Muscle layer of duodenum (tissue), 2 donors: ENCODE data around the gene FGFR2.

Experiments
- H3K27ac ChIP-seq: one replicate; pipeline ENCODE4 v1.7.0; 2013; ENCODE audit warnings: mild to moderate bottlenecking, low read length
- H3K27me3 ChIP-seq: one replicate; pipeline ENCODE4 v1.7.0; 2013; ENCODE audit warnings: low read depth, mild to moderate bottlenecking, control low read depth, low read length
- H3K36me3 ChIP-seq, 2 donors: one replicate each; pipeline ENCODE4 v1.7.0; 2013; ENCODE audit warnings: low read length in 2 of 2, control low read depth in 1 of 2, mild to moderate bottlenecking in 1 of 2; ENCODE audit not compliant: insufficient read depth in 2 of 2, control insufficient read depth in 1 of 2
- H3K4me1 ChIP-seq, 2 donors: one replicate each; pipeline ENCODE4 v1.7.0; 2013; ENCODE audit warnings: low read length in 2 of 2, mild to moderate bottlenecking in 2 of 2, control low read depth in 1 of 2, moderate library complexity in 1 of 2; ENCODE audit not compliant: insufficient read depth in 2 of 2, control insufficient read depth in 1 of 2
- H3K4me3 ChIP-seq, 2 donors: one replicate each; pipeline ENCODE4 v1.7.0; 2013; ENCODE audit warnings: low read length in 2 of 2, low read depth in 1 of 2, mild to moderate bottlenecking in 1 of 2
- H3K9me3 ChIP-seq, 2 donors: one replicate each; pipeline ENCODE4 v1.7.0; 2013; ENCODE audit warnings: low read length in 2 of 2, control low read depth in 1 of 2, mild to moderate bottlenecking in 1 of 2; ENCODE audit not compliant: control insufficient read depth in 1 of 2
- donor health status: healthy.

The FGFR2 gene

DNA sequence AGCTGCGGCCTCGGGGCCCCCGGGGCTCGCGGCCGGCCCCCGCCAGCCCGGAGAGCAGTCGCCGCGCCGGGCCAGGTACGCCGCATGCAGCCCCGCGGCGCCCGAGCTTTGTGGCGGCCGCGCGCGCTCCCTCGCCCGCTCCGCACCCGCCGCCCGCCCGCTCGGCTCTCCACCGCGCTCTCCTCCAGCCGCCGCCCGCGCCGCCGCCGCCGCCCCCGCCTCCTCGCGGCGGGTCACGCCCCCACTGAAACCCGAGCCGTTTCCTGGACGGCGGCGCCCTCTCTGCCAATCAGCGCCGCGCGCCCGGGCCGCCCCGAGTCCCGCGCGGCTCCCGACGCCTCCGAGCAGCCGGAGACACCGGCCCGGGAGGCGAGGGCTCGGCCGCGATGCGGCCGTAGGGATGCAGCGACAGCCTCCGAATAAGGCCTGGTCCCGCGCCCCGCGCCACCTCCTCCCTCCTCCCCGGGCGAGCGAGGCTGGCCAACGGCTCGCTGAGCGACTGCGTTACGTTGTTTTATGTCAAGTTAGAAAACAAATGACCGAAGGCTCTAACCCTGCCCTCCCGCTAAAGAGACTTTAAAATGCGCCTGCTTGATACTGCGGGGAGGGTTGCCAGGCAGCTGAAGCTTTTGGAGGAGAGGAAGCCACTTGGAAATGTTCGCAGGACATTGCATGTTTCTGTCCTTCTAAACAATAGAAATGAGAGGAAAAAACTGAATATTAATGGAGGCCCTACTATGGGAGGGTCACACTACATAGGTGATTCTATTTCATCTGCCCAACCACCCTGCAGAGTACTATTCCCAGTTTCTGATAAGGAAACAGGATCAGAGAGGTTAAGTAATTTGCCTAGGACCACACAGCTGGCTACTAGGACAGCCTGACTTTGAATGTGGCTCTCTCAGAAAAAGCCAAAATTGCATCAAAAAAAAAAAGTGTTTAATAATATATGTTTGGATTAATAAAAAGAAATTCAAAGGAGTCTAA is at the start of gene FGFR2:
Gene FGFR2 (minus strand): TSS at position 182 of the 987 bp plus-strand sequence. CDS start 4,627 bp downstream, outside the sequence.
- no peaks in the 10 kb centered on the region for H3K36me3 ChIP-seq
- peaks cover 0 to 11% of the 10 kb centered on the region in 2 donors for H3K4me1 ChIP-seq
- no peaks in the 10 kb centered on the region for H3K27me3 ChIP-seq
- peak within 1 kb of the TSS; percentile 67 for H3K27ac ChIP-seq
- no peaks in the 10 kb centered on the region for H3K9me3 ChIP-seq
- peak within 1 kb of the TSS; percentile 63 to 64 for H3K4me3 ChIP-seq

DNA sequence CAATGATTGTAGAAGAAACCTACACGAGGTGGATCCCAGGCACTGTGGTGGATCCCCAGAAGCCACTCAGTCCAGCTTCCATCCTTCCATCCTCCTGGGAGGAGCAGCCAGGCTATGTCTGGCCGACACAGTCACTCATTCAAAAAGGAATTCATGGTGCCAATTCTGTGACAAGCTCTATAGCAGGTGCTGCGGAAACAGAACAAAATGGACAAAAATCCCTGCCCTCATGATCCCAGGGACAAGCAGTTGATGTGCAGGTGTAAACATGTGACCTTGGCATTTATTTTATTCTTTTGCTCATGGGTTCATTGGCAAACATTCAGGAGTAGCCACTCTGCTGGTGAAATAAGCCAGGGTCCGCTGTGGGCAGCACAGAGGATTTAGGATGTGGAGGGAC is 49.2 kb upstream of the FGFR2 start:
- Histone ChIP-seq H3K36me3 (no peaks in the 10 kb centered on the region), H3K9me3 (no peaks in the 10 kb centered on the region), H3K27me3 (no peaks in the 10 kb centered on the region), H3K27ac (no peak overlapping the region), H3K4me3 (no peak overlapping the region), H3K4me1 (no peaks in the 10 kb centered on the region)

DNA sequence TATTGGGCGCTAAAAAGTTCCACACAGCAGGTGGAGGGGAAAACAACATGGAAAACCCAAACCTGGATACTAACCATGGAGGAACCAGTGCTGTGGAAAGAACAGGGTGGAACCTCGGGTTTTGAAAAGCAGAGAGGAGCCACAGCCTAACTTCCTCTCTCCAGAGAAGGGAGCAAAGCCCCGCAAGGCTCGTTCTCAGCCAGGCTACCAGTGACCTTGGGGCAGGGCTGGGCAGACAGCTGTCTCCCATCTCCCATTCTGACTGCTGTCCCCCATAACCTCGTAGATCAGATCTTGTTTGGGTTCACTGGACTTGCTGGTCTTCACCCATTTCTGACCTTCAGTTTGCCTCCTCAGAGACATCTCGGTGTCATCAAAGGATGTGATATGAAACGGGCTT is 47.5 kb upstream of the FGFR2 start:
- H3K36me3 ChIP-seq: no peaks in the 10 kb centered on the region
- no peaks in the 10 kb centered on the region for H3K4me1 ChIP-seq
- no peak overlapping the region for H3K4me3 ChIP-seq
- H3K27me3 ChIP-seq: no peaks in the 10 kb centered on the region
- peaks cover 6 to 7% of the 10 kb centered on the region in 2 donors for H3K9me3 ChIP-seq
- H3K27ac ChIP-seq: no peak overlapping the region

GRCh38 chr10:121644501-121644900 is 46.3 kb upstream of the FGFR2 start:
- no peak overlapping the region for H3K4me3 ChIP-seq
- no peaks in the 10 kb centered on the region for H3K4me1 ChIP-seq
- H3K27ac ChIP-seq: no peak overlapping the region
- H3K27me3 ChIP-seq: no peaks in the 10 kb centered on the region
- H3K36me3 ChIP-seq: no peaks in the 10 kb centered on the region
- peaks cover 6 to 7% of the 10 kb centered on the region in 2 donors for H3K9me3 ChIP-seq

DNA sequence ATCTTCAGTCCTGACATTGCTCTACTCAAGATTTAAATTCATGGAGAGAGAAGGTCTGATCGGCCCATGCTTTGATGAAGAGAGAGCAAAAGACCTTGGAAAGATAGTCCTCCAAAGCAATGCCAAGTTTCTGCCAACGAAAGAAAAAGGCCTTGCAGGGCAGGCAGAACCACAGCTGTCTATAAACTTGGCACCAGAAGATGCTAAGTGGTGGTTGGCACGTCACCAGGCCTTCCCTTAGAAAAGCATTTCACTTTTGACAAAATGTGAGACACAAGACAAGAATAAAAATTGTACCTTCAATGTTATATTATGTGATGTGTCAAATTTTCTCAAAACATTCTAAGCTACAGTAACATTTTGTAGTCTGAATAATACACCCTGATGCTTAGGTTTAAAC is 42.0 kb upstream of the FGFR2 start:
- Histone ChIP-seq H3K4me3 (no peak overlapping the region), H3K4me1 (no peaks in the 10 kb centered on the region), H3K9me3 (peaks cover 6 to 15% of the 10 kb centered on the region in 2 donors), H3K36me3 (no peaks in the 10 kb centered on the region), H3K27ac (no peak overlapping the region), H3K27me3 (no peaks in the 10 kb centered on the region)

DNA sequence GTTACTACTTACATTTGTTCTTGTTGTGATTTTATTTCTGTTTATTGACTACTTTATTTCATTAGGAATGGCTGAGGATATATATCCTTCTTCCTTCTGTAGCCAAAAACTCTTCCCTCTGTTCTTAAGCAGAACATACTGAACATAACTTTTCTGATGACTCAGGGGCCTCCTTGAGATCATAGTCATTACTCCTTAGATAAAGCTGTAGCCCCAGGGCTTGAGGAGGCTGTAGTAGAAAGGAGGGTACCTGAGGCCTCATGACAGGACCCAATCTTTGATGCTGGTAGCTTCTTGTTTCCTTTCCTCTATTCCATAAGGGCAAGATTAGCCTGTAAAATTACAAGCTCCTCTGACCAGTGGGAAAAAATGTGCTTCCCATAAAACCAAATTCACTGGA is 41.2 kb upstream of the FGFR2 start:
- Histone ChIP-seq H3K9me3 (peaks cover 6 to 15% of the 10 kb centered on the region in 2 donors), H3K27me3 (no peaks in the 10 kb centered on the region), H3K4me1 (no peaks in the 10 kb centered on the region), H3K27ac (no peak overlapping the region), H3K4me3 (no peak overlapping the region), H3K36me3 (no peaks in the 10 kb centered on the region)

- Histone ChIP-seq H3K4me3 (no peak overlapping the region), H3K4me1 (peaks cover 0 to 7% of the 10 kb centered on the region in 2 donors), H3K9me3 (peaks cover 6 to 15% of the 10 kb centered on the region in 2 donors), H3K36me3 (no peaks in the 10 kb centered on the region), H3K27me3 (no peaks in the 10 kb centered on the region), H3K27ac (no peak overlapping the region)
These were observed 39.2 kb upstream of the FGFR2 start for GRCh38 chr10:121637437-121637836.

- no peaks in the 10 kb centered on the region for H3K27me3 ChIP-seq
- no peak overlapping the region for H3K27ac ChIP-seq
- H3K9me3 ChIP-seq: peaks cover 0 to 8% of the 10 kb centered on the region in 2 donors
- H3K4me3 ChIP-seq: no peak overlapping the region
- no peaks in the 10 kb centered on the region for H3K36me3 ChIP-seq
- peaks cover 0 to 22% of the 10 kb centered on the region in 2 donors for H3K4me1 ChIP-seq
These were observed 34.8 kb upstream of the FGFR2 start for GRCh38 chr10:121633056-121633455.

GRCh38 chr10:121631365-121632029 is 33.3 kb upstream of the FGFR2 start:
- Histone ChIP-seq H3K36me3 (no peaks in the 10 kb centered on the region), H3K4me3 (no peak overlapping the region), H3K27ac (no peak overlapping the region), H3K9me3 (no peaks in the 10 kb centered on the region), H3K27me3 (no peaks in the 10 kb centered on the region), H3K4me1 (peaks cover 0 to 25% of the 10 kb centered on the region in 2 donors)

DNA sequence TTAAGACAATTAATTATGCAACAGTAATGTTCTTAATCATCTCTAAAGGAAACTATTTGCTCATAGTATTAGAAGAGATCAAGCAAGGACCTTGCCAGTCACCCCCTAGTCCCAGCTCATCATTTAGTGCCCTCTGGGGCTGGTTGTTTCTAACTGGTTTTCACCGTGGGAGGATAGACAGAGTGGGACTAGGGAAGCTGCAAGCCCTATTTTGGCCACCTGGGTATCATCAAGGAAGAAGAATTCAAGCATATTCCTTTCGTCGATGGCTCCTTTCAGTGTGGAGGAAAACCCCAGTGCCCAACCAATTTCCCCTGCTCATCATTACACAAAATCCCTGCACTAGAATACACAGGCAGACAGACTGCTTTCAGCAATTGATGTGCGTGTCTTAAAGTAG is 30.6 kb upstream of the FGFR2 start:
- Histone ChIP-seq H3K4me3 (no peak overlapping the region), H3K27me3 (no peaks in the 10 kb centered on the region), H3K9me3 (no peaks in the 10 kb centered on the region), H3K27ac (no peak overlapping the region), H3K36me3 (no peaks in the 10 kb centered on the region), H3K4me1 (peaks cover 0 to 25% of the 10 kb centered on the region in 2 donors)

GRCh38 chr10:121627876-121628581 is 29.8 kb upstream of the FGFR2 start:
- Histone ChIP-seq H3K4me3 (no peak overlapping the region), H3K27ac (peak overlapping the region; percentile 7)

More at GRCh38 chr10:121627876-121628581, 29.8 kb upstream of the FGFR2 start:
- Histone ChIP-seq H3K36me3 (no peaks in the 10 kb centered on the region), H3K9me3 (no peaks in the 10 kb centered on the region), H3K4me1 (peaks cover 0 to 20% of the 10 kb centered on the region in 2 donors), H3K27me3 (no peaks in the 10 kb centered on the region)
